ENCODE results near the gene STMP1. TPM values are rescaled to one million over a fixed set of nuclear protein-coding genes. Genes with fewer than 3 reads are reported as not detected.
A peak's percentile ranks its signal among the peaks of the same experiment; 100 is the strongest.

The STMP1 gene
- polyA plus RNA-seq, 1 donor (not counting 4 experiments of a cell fraction or from before 2014, with no cell fraction given): 30.5 TPM

DNA sequence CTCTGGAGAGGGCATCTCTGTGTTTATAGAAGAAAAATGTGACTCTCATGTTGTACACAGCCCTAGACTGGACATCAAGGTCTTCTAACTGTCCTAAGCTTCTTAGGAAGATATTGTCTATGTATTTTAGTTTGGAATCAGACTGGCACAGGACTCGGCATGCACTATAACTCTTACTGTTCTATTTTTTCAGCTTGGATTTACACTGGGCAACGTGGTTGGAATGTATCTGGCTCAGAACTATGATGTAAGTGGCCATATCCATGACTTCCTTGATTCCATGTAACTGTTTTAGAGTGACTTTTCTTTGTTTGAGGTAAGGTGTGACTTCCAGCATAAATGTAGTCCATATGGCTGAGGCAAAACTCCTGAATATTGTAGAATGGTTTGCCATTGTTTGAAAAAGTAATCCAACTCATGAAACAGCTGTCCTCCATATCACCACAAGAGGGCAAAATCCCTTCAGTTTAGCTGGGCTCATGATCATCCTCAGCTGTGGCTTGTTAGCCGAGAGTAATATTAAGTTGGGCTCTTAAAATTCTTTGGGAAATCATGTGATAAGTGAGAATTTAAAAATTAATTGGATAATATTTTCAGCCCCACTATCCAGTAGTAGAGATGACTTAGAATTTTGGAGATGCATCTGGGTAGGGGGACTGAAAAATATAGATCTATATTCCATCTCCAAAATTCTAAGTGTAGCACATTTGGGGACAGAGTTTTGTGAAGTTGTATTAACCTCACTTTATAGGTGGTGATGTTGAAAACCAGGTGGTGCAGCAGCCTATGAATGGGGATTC, 10.4 kb downstream of the STMP1 start:
- Histone ChIP-seq H3K79me2 (ENCODE audit: control insufficient read depth, insufficient read depth, low read length) (peaks cover 59% of the 10 kb centered on the region), H3K4me3 (ENCODE audit: control insufficient read depth in 2 of 3, extremely low read depth in 1 of 3, insufficient read depth in 2 of 3, low read depth in 1 of 3, low read length in 3 of 3) (no peak overlapping the region), H2AFZ (ENCODE audit: control insufficient read depth, low read length) (no peak overlapping the region), H3K9ac (ENCODE audit: control insufficient read depth, extremely low read depth, insufficient read depth, low read length) (no peak overlapping the region), H3K27me3 (ENCODE audit: control insufficient read depth, extremely low read depth, insufficient read depth, low read length) (no peaks in the 10 kb centered on the region), H4K20me1 (ENCODE audit: control insufficient read depth, extremely low read depth, insufficient read depth, low read length) (no peaks in the 10 kb centered on the region), H3K27ac (ENCODE audit: control insufficient read depth, insufficient read depth, low read length) (no peak overlapping the region), H3K4me2 (ENCODE audit: control insufficient read depth, extremely low read depth, insufficient read depth, low read depth, low read length) (peak overlapping the region; percentile 47), H3K9me3 (ENCODE audit: control insufficient read depth, low read depth, low read length) (no peaks in the 10 kb centered on the region), H3K36me3 (ENCODE audit: control insufficient read depth in 2 of 2, extremely low read depth in 1 of 2, insufficient read depth in 2 of 2, low read length in 2 of 2) (peaks cover 4 to 9% of the 10 kb centered on the region in 2 experiments), H3K9me1 (ENCODE audit: control insufficient read depth, extremely low read depth, insufficient read depth, low read length) (no peaks in the 10 kb centered on the region), H3K4me1 (ENCODE audit: control insufficient read depth, extremely low read depth, insufficient read depth, low read length) (peaks cover 35% of the 10 kb centered on the region)
- no peak for TF ChIP-seq EZH2 (IDR thresholded peaks at IDR 0.05; ENCODE audit: low read length)
- TF ChIP-seq CTCF (optimal IDR thresholded peaks at IDR 0.05 in 1 of 3, IDR thresholded peaks at IDR 0.05 in 1 of 3, conservative IDR thresholded peaks at IDR 0.05 in 1 of 3; ENCODE audit: extremely low read depth in 1 of 3, insufficient read depth in 2 of 3, low read length in 3 of 3): peak; percentile 72 to 86 (median 79)
- FAIRE-seq (peak; percentile 71), DNase-seq (ENCODE audit: low read depth, low spot score) (no peak)
- dilution Hi-C loops (cut with MboI; ENCODE audit: extremely low pct_ligation_motif_present, low sequenced_read_pairs): no loop called here

DNA sequence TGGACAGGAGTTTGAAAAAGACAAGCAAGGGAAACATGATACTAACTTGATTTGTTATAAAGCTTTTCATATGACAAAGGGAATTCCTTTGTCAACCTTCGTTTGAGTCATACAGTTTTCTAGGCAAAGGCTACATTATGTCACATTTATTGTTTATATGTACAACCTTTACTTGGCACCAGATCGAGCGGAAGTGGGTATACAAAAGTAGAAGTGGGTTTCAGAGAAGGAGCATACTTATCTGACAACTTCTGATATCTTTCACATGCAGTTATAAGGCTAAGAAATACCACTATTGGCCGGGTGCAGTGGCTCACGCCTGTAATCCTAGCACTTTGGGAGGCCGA, 11.0 kb downstream of the STMP1 start:
- no peaks in the 10 kb centered on the region for H3K9me1 ChIP-seq (ENCODE audit: control insufficient read depth, extremely low read depth, insufficient read depth, low read length)
- H2AFZ ChIP-seq (ENCODE audit: control insufficient read depth, low read length): no peak overlapping the region
- FAIRE-seq (no peak), DNase-seq (ENCODE audit: low read depth, low spot score) (no peak)
- TF ChIP-seq CTCF (optimal IDR thresholded peaks at IDR 0.05 in 1 of 3, IDR thresholded peaks at IDR 0.05 in 1 of 3, conservative IDR thresholded peaks at IDR 0.05 in 1 of 3; ENCODE audit: extremely low read depth in 1 of 3, insufficient read depth in 2 of 3, low read length in 3 of 3) (no peak), EZH2 (IDR thresholded peaks at IDR 0.05; ENCODE audit: low read length) (no peak)
- peaks cover 53% of the 10 kb centered on the region for H3K79me2 ChIP-seq (ENCODE audit: control insufficient read depth, insufficient read depth, low read length)
- no peaks in the 10 kb centered on the region for H3K27me3 ChIP-seq (ENCODE audit: control insufficient read depth, extremely low read depth, insufficient read depth, low read length)
- H4K20me1 ChIP-seq (ENCODE audit: control insufficient read depth, extremely low read depth, insufficient read depth, low read length): no peaks in the 10 kb centered on the region
- no peak overlapping the region for H3K27ac ChIP-seq (ENCODE audit: control insufficient read depth, insufficient read depth, low read length)
- H3K4me3 ChIP-seq (ENCODE audit: control insufficient read depth in 2 of 3, extremely low read depth in 1 of 3, insufficient read depth in 2 of 3, low read depth in 1 of 3, low read length in 3 of 3): no peak overlapping the region
- dilution Hi-C loops (cut with MboI; ENCODE audit: extremely low pct_ligation_motif_present, low sequenced_read_pairs): no loop called here
- H3K4me1 ChIP-seq (ENCODE audit: control insufficient read depth, extremely low read depth, insufficient read depth, low read length): peaks cover 41% of the 10 kb centered on the region
- H3K4me2 ChIP-seq (ENCODE audit: control insufficient read depth, extremely low read depth, insufficient read depth, low read depth, low read length): peak overlapping the region; percentile 47
- H3K36me3 ChIP-seq (ENCODE audit: control insufficient read depth in 2 of 2, extremely low read depth in 1 of 2, insufficient read depth in 2 of 2, low read length in 2 of 2): peaks cover 4 to 13% of the 10 kb centered on the region in 2 experiments
- no peaks in the 10 kb centered on the region for H3K9me3 ChIP-seq (ENCODE audit: control insufficient read depth, low read depth, low read length)
- H3K9ac ChIP-seq (ENCODE audit: control insufficient read depth, extremely low read depth, insufficient read depth, low read length): no peak overlapping the region

All from keratinocyte (primary cell).